Colon (tissue), 2 donors: Measurements from ENCODE around the gene TENM4.

Experiments
- FAIRE-seq: peaks from 2 replicates; lab custom pipeline; 2012; peaks lifted over from hg19 to GRCh38; lab: Jason Lieb, UNC
- donor health status: control.
- donor health status: control.

The TENM4 gene

GRCh38 chr11:79082280-79082679 lies 358.6 kb downstream of the TENM4 start:
- FAIRE-seq = no peak

DNA sequence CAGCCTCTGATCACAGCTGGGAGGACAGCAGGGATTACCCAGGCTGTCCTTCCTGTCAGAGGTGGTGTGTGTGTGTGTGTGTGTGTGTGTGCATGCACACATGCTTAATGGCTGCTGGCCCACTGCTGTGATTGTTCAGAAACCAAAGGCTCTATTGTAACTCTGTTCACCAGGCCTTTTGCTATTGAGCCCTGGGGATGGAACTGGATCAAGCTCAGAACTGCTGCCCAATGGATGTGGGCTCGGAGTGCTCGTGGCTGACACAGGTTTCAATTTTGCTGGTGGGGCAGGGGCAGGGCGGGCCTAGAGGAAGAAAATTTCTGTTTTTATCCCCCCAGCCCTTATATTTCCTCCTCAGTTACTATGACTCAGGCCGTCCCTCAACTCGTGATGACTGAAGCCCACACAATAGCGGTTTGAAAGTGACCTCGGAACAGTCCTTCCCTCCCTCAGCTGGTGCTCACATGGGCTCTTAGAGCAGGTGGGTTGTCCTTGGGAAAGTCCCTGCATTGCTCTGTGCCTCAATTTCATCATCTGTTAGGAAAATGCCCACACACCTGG lies 359.3 kb downstream of the TENM4 start:
- FAIRE-seq = no peak

GRCh38 chr11:79080551-79080950 lies 360.3 kb downstream of the TENM4 start:
- FAIRE-seq = no peak

DNA sequence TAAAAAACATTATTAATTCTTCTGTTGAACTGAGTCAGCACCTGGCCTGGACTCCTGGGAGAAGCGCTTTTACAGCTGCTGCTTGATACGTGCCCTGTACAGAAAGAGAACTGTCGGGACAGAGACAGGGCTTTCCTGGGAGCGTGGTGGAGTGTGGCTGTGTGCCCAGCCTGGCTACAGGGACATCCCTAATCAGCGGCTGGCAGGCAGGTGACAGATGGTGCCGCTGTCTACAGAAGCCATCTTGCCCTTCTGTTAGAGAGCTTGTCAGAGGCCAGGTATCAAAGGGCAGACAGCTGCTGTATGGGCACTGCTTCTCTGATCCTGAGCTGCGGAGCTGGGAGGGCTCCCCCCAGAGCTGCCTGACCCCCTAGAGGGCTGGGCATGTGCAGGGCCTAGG lies 361.8 kb downstream of the TENM4 start:
- no peak for FAIRE-seq

GRCh38 chr11:79078456-79078855 lies 362.4 kb downstream of the TENM4 start:
- no peak for FAIRE-seq

DNA sequence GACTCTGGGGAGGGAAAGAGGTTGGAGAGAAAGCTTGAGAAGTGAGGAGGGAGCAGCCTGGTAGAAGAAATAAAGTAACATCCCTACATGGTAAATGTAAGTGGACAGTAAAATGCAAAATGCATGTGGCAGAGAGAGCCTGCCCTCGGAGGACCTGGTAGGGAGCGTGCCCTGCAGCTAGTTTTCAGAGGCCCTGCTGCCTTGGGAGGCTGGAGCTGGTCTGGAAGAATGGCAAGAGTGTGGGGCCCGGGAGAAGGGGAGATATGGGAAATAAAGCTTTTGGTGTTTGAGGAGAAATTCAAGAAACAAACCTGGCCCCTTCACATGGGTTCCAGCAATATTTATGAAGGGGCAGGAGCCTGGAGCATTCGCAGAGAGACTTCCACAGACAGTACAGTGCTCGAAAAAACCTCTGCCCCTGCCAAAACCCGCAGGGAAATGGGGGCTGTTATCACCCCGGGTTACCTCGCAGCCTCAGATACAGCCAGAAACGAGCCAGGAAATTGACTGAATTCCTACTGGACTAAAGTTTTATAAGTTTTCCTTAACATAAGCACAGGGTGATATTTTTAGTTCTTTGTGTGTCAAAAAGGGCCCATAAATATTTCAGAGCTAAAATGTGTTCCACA lies 363.0 kb downstream of the TENM4 start:
- FAIRE-seq = no peak

- FAIRE-seq = no peak
These were observed 364.2 kb downstream of the TENM4 start for GRCh38 chr11:79076526-79077115.

DNA sequence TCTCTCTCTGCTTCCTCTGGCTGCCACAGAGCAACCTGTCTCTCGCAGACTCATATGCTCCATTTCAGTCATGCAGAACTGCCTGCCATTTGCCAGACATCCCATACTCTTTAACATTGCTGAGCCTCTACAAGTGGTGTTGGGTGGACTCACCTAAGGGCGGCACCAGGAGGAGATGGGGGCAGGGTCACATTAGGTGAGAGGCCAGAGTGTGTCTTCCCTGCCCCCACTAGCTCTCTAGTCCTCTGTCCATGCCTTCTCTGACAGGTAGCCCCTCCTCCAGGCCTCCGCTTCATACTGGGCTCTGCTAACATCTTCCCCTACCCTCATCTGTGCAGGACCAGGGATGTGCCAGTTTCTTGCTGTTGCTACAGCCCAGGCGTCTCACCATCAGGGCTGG lies 366.3 kb downstream of the TENM4 start:
- FAIRE-seq = no peak

DNA sequence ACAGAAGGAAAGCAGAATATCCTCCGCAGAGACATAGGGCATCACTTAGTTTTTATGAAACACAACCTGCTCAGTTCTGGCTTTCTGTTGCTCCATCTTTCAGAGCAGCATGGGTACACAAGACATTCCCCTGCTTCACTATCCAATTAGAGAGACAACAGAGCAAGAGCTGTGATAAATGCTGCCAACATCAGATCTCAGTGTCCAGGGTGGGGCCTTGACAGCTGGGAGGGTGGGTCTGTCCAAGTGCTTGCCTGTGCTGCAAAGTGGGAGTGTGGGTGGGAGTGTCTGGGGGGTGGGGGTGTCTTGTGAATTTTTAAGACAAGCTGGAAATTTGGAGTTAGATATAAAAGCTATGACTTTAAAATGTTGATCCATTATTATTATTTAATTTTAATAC lies 369.6 kb downstream of the TENM4 start:
- no peak for FAIRE-seq

DNA sequence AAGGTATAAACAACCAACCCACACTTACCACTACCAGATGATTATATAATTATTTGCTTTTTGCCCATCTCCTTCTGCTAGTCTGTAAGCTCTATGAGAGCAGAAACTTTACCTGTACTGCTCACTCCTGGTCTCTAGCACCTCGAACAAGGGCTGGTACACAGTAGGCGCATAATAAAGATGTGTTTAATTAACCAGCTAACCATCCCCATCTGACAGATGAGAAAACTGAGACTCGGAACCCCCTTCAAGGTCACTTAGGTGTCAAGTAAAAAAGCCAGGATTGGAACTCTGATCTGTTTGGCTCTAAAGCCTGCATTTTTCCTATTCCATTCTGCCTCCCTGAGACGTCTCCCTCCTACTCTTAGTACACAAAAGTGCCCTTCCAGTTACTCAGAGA lies 370.3 kb downstream of the TENM4 start:
- FAIRE-seq = no peak

DNA sequence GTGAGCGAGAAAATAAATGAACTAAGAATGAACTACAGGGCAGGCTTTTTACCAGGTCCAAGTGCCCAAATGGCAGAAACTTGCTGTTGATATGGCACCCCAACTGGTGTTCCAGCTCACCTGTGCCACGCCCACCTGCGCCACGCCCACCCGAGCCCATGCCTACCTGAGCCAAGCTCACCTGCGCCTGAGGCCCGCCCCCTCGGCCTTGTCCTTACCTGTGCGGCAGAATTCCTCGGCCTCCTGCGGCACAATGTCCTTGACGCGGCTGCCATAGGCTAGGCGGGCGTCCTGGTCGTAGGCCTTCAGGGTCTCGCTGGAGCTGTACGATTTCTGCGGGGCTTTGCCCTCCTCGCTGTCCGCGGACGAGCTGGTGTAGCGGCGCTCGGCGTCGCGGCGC lies 371.3 kb downstream of the TENM4 start:
- FAIRE-seq = no peak

GRCh38 chr11:79068356-79068755 lies 372.5 kb downstream of the TENM4 start:
- FAIRE-seq = no peak

GRCh38 chr11:79067352-79067679 lies 373.5 kb downstream of the TENM4 start:
- FAIRE-seq = no peak

DNA sequence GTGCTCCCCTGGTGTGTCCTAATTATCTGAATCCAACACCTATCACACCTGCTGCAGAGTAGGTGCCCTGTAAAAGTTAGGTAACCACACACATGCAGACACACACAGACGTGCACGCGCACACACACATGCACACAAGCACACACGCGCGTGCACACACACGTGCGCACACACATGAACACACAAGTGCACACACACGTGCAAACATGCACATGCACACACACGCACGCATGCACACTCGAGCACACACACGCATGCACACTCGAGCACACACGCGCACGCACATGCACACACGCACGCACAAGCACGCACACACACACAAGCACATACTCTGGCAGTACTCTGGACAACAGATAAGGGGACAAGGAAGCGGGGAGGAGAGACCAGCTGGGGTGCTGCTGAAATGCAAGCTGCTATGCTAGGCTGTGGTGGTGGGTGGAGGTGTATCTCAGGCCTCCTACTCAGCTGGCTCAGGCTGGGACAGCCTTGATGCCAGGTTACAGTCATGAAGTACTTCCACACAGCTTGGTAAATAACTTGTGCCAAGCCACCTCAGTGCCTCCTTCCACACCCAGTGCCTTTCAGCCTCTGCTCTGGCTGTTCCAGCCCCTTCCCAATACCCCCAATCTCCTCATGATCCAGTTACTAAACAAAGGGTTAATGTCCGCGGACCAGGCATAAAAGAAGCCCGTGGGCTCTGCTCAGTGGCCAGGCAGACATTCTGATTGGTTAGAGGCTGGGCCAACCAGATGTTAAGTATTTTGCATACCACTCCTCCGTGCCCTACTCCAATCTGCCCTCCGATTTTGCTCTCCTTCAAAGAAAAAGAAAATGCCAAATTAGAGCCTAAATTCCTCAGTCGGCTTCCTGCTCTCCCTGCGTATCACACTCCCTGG lies 374.1 kb downstream of the TENM4 start:
- FAIRE-seq = no peak

GRCh38 chr11:79062814-79063762 lies 377.7 kb downstream of the TENM4 start:
- FAIRE-seq = no peak

DNA sequence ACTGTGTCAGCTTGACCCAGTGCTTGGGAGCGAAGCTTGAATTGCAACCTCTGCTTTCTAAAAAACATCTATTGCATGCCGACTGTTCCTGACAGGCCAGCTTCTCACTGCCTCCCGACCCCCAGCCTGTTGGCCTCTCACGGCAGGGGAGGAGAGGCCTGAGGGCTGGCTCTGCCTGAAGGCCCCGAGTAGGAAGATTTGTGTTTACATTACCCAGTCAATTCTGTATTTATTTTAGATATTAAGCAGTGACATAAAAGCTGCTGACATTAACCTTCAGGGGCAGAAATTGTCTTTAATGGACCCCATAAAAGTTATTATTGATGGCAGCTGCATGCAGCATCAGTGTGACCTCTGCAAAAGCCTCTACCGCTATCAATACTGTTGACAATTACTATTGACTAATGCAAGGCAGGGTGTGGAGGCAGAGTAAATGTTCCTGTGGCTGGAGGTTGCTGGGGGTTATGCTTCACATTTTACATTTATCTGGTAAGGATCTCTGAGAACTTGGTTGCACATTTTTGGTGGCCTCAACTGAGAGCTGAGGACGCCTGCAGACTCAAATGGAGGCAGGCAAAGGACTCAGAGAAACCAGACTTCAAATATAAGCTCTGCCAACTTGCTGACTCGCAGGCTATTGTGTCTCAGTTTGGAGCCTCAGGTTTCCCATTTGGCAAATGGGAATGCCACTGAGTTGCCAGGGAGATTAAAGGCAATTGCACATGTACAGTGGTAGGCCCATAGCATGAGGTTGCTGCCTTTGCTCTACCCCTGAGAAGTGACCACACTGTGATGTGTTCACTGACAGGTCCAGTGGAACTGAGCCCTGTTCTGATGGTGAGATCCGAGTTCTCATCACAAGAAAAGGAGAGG lies 380.5 kb downstream of the TENM4 start:
- FAIRE-seq = no peak

DNA sequence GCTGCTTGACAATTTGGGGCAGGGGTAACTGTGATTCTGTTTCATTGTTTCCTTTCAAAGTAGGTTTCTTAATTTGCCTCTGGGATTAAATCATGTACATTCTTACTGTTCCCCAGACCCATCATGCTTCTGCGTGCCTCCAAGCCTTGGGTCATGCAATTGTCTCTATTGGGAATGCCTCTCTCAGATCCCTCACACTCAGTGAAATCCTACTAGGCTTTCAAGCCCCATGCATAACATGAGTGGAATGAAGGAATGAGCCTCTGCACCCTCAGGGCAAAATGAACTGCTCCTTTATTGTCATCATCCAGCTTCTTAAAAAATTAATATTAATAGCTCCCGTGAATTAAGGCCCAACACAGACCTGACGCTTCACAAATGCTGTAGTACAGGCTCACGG lies 381.7 kb downstream of the TENM4 start:
- no peak for FAIRE-seq

DNA sequence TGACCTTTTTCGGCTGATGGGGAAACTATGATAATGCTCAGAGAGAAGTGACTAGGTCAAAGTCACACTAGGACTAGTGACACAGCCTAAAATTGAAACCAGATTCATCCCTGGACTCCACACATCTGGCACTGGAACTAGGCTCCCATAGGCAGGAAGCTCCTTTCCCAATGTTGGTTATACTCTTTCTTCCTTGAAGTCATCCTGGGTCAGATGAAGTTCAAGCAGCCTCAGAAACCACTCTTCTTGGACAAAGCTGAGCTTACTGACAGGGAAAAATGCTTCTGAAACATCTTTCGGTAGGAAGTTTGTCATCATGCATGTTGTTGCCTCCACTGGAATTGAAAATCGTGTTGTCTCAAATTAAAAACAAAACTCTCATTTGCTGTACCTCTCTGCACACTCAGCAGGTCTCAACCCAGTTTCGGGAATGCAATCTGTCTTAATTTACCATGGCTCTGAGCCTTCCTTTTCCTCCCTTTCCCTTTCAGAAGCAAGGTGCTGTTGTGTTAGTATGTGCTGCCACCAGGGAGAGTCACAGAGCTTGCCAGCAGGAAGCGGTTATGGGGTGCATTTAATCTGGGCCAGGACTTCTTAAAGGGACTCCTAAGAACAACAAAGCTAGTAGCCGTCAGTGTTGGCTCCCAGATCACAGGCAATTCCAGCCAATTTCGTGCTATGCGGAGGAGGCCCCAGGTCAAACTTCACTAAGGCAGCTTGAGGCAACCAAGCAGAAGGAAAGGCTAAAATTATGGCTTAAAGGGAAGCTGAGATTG lies 384.8 kb downstream of the TENM4 start:
- no peak for FAIRE-seq

- no peak for FAIRE-seq
These were observed 386.2 kb downstream of the TENM4 start for GRCh38 chr11:79054636-79055035.

GRCh38 chr11:79052544-79052943 lies 388.3 kb downstream of the TENM4 start:
- no peak for FAIRE-seq
